GM12873 (cell line): ENCODE results near the gene POU6F2.

ENCODE experiments used
- CTCF ChIP-seq: IDR thresholded peaks from 2 replicates; pipeline ENCODE4 v1.5.1; 2012; ENCODE audit warnings: low read depth, mild to moderate bottlenecking, moderate library complexity, low read length, control low read depth; ENCODE audit not compliant: insufficient read depth; ENCODE audit errors: missing control alignments

The POU6F2 gene

GRCh38 chr7:39430441-39430840, 452.7 kb downstream of the POU6F2 start:
- TF ChIP-seq CTCF, result no peak

- TF ChIP-seq CTCF, result no peak
Measured at GRCh38 chr7:39430909-39431641, 453.4 kb downstream of the POU6F2 start.

- no peak for TF ChIP-seq CTCF
Measured at GRCh38 chr7:39432368-39432767, 454.7 kb downstream of the POU6F2 start.

DNA sequence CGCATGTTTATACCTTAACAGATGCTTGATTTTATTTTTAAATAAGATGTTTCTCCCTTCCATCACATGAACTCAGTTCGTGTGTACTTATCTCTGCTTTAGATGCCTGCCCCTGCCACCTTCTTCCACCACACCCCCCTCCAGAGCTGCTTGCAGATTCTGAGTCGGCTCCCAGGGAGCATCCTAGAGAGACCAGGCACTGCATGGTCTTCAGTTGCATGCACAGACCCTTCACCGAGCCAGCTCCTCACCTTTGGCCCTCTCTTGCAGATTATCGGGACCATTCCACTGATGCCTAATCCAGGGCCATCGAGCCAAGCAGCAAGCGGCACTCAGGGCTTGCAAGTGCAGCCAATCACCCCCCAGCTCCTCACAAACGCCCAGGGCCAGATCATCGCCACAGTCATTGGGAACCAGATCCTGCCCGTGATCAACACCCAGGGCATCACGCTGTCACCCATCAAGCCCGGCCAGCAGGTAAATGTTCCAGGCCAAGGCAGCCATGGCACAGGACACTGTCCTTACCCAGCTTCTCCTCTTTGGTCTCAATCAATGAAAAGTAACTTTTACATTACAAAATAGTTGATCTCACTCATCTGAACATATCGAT, 455.2 kb downstream of the POU6F2 start:
- TF ChIP-seq CTCF, result no peak

- TF ChIP-seq CTCF, result no peak
Measured at GRCh38 chr7:39433550-39433949, 455.8 kb downstream of the POU6F2 start.

- TF ChIP-seq CTCF, result no peak
Measured at GRCh38 chr7:39434012-39434411, 456.3 kb downstream of the POU6F2 start.

DNA sequence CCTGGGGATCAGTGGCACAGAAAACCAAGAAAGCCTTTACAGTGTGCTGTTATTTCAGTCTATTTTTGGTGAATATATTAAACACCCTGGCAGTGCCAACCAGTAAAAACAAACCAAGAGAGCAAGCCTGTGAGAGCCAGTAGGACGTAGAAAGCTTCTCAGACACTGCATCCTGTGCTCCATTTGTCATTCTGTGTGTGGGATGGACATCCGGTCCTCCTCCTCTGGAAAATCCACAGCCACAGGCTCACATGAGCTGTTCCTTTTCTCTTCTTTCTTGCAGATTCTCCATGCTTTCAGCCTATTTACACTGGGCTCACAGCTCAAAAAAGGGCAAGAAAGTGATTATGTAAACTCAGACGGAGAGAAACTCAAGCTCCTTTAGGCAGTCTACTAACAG, 468.8 kb downstream of the POU6F2 start:
- TF ChIP-seq CTCF, result no peak
